Measurements from ENCODE around the gene CDH13. TPM values are rescaled to one million over a fixed set of nuclear protein-coding genes. Genes with fewer than 3 reads are reported as not detected.

Gene CDH13
- total and polyA plus RNA-seq, 8 donors: 0.12 to 21.4 (median 1.7) TPM; not detected in 1

DNA sequence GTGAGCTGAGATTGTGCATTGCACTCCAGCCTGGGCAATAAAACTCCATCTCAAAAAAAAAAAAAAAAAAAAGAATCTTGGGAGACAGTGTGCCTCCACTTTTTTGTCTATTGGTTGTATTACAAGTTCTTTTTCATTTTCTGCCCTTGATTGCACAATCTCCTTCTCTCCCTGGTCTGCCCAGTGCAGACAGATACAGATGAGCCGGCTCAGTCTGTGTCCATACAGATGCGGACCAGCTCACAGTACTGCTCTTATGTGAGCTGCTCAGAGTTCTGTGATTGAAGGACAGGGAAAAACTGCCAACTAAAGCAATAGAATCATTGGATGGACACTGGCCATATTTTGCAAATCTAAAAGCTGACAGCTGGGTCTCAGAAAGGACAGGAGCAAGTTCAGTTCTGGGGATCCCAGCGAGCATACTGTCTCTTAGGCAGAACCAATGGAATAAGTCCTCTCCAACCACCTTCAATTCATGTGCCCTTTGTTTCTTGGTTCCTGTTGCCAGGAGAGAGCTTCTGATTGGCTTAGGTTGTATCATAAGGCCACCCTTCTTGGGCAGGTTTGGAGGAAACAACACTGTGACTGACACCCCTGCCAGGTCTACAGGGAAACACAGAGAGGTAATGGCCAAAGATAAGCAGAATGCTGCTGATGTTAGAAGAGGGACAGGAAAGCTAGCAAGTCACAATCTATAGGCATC lies 685.4 kb downstream of the CDH13 start:
- Histone ChIP-seq H3K27ac (no peak overlapping the region), H3K4me3 (no peak overlapping the region), H3K4me1 (no peaks in the 10 kb centered on the region), H3K36me3 (no peaks in the 10 kb centered on the region), H3K27me3 (peaks cover 0 to 4% (median 0%) of the 10 kb centered on the region in 3 donors), H3K9me3 (no peaks in the 10 kb centered on the region)
- intact Hi-C loops (cut with DNase I; ENCODE audit: low total_unique reads): no loop called here
- no peak for DNase-seq
- no peak for TF ChIP-seq POLR2A (IDR thresholded peaks at IDR 0.05)
- TF ChIP-seq POLR2AphosphoS5 (IDR thresholded peaks at IDR 0.05): no peak
- TF ChIP-seq, protein P1, sequence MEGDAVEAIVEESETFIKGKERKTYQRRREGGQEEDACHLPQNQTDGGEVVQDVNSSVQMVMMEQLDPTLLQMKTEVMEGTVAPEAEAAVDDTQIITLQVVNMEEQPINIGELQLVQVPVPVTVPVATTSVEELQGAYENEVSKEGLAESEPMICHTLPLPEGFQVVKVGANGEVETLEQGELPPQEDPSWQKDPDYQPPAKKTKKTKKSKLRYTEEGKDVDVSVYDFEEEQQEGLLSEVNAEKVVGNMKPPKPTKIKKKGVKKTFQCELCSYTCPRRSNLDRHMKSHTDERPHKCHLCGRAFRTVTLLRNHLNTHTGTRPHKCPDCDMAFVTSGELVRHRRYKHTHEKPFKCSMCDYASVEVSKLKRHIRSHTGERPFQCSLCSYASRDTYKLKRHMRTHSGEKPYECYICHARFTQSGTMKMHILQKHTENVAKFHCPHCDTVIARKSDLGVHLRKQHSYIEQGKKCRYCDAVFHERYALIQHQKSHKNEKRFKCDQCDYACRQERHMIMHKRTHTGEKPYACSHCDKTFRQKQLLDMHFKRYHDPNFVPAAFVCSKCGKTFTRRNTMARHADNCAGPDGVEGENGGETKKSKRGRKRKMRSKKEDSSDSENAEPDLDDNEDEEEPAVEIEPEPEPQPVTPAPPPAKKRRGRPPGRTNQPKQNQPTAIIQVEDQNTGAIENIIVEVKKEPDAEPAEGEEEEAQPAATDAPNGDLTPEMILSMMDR (IDR thresholded peaks at IDR 0.05): no peak
- TF ChIP-seq EP300 (IDR thresholded peaks at IDR 0.05): no peak
- WGBS, 5 donors: 72 to 86% (median 83%) methylated on average over 3 of the region's 3 CpGs

DNA sequence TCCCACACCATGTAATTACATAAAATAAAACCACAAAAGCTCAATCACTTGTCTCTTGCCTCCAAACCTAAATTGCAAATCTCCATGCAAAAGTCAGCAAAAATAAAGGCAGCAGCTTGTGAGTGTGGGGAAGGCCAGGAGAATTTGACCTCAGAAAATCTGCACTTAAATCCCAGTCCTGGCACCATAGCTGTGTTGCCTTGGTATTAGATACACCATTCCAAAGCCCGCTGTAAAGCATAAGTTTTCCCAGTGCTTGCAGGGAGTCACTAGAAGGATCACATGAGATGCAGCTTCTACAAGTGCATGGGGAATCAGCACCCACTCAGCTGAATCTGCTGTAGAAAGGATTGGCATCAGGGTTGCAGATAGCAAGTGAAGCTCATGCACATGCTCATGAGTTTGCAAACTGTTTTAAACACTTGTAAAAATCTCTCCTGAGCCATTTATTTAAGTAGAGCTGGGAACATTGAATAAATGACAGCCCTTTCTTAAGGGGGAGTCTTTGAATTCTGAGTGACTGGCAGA lies 686.0 kb downstream of the CDH13 start:
- intact Hi-C loops (cut with DNase I; ENCODE audit: low total_unique reads): no loop called here
- TF ChIP-seq POLR2A (IDR thresholded peaks at IDR 0.05) (no peak), POLR2AphosphoS5 (IDR thresholded peaks at IDR 0.05) (no peak), EP300 (IDR thresholded peaks at IDR 0.05) (no peak)
- TF ChIP-seq, protein P1 (IDR thresholded peaks at IDR 0.05): no peak
- Histone ChIP-seq H3K4me1 (no peaks in the 10 kb centered on the region), H3K27me3 (peaks cover 0 to 4% (median 0%) of the 10 kb centered on the region in 3 donors), H3K4me3 (no peak overlapping the region), H3K27ac (no peak overlapping the region), H3K9me3 (no peaks in the 10 kb centered on the region), H3K36me3 (no peaks in the 10 kb centered on the region)
- 40 to 88% (median 76%) methylated on average over 1 of the region's 1 CpG for WGBS, 5 donors
- no peak for DNase-seq

DNA sequence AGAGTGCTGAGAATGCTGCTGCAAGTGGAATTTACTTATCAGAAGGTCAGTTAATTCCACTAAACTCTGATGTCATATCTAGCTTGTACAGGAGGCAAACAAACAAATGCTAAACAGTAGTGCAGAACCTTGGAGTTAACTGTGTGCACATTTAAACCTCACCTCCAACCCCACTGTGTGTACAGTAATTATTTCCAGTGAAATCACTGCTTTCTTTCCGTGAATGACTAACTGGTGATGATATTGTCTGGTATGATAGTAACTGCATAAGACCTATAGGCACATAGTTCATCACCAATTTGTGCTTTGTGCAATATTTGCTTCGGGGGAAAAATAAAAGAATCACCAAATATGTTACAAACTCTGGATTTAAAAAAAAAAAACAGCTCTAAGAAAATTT lies 688.5 kb downstream of the CDH13 start:
- intact Hi-C loops (cut with DNase I; ENCODE audit: low total_unique reads): no loop called here
- H3K4me1 ChIP-seq: no peaks in the 10 kb centered on the region
- H3K9me3 ChIP-seq: no peaks in the 10 kb centered on the region
- TF ChIP-seq POLR2A (IDR thresholded peaks at IDR 0.05): no peak
- TF ChIP-seq EP300 (IDR thresholded peaks at IDR 0.05): no peak
- TF ChIP-seq, protein P1 (IDR thresholded peaks at IDR 0.05): no peak
- no peak for TF ChIP-seq POLR2AphosphoS5 (IDR thresholded peaks at IDR 0.05)
- no peak overlapping the region for H3K4me3 ChIP-seq
- H3K36me3 ChIP-seq: no peaks in the 10 kb centered on the region
- no peak overlapping the region for H3K27ac ChIP-seq
- H3K27me3 ChIP-seq: peaks cover 0 to 3% (median 0%) of the 10 kb centered on the region in 3 donors
- WGBS, 5 donors: 50 to 78% (median 63%) methylated on average over 2 of the region's 2 CpGs
- no peak for DNase-seq

DNA sequence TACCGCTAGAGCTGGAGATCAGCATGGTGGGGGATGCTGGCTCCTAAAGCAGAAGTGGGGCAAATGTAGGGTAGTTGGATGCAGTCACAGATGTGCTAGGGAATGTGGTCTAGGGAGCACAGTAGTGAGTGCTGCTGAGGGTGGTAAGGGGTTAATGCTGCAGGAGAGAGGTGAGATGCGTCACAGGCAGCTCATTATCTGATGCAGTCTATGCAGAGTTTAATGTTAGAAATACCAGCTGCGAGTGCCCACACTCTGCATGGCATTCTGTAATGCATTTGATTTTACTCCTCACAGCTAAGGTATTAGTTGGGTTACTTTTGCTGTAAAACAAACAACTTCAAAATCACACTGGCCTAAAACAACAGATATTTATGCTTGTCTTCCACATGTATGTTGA lies 689.7 kb downstream of the CDH13 start:
- Histone ChIP-seq H3K9me3 (no peaks in the 10 kb centered on the region), H3K27me3 (no peaks in the 10 kb centered on the region), H3K4me1 (no peaks in the 10 kb centered on the region), H3K4me3 (no peak overlapping the region), H3K36me3 (no peaks in the 10 kb centered on the region), H3K27ac (no peak overlapping the region)
- no peak for TF ChIP-seq EP300 (IDR thresholded peaks at IDR 0.05)
- no peak for TF ChIP-seq POLR2A (IDR thresholded peaks at IDR 0.05)
- TF ChIP-seq POLR2AphosphoS5 (IDR thresholded peaks at IDR 0.05): no peak
- TF ChIP-seq, protein P1 (IDR thresholded peaks at IDR 0.05): no peak
- WGBS, 5 donors: 46 to 78% (median 58%) methylated on average over 3 of the region's 3 CpGs
- intact Hi-C loops (cut with DNase I; ENCODE audit: low total_unique reads): no loop called here
- DNase-seq: no peak
